Thyroid gland (tissue), 4 donors: ENCODE measurements around the gene GGCX. TPM values are rescaled to one million over a fixed set of nuclear protein-coding genes. Genes with fewer than 3 reads are reported as not detected.

Source experiments
- DNase-seq, 2 donors: peaks; one replicate each; pipeline ENCODE4 v3.0.0-alpha.2; 2019
- H3K27ac ChIP-seq, 3 donors: fragments of 200-600 bp; sonication (generic); 1 replicate in 2 of 3; 2 replicates in 1 of 3; pipeline ENCODE4 v1.5.1; 2016 to 2019; ENCODE audit warnings: mild to moderate bottlenecking in 1 of 3, moderate library complexity in 1 of 3
- H3K27me3 ChIP-seq: fragments of 200-600 bp; sonication (generic); one replicate; pipeline ENCODE4 v1.5.1; 2019
- H3K36me3 ChIP-seq, 2 donors: fragments of 200-600 bp; sonication (generic); one replicate each; pipeline ENCODE4 v1.5.1; 2016 to 2019
- H3K4me1 ChIP-seq, 2 donors: fragments of 200-600 bp; sonication (generic); one replicate each; pipeline ENCODE4 v1.5.1; 2017 to 2019
- H3K4me3 ChIP-seq, 3 donors: fragments of 200-600 bp; sonication (generic); replicated peaks in 1 of 3; 1 replicate in 2 of 3; 2 replicates in 1 of 3; pipeline ENCODE4 v1.5.1; 2016; ENCODE audit warnings: mild to moderate bottlenecking in 1 of 3
- H3K9me3 ChIP-seq: fragments of 200-600 bp; sonication (generic); one replicate; pipeline ENCODE4 v1.5.1; 2017
- POLR2A ChIP-seq, 2 donors: fragments of 450-650 bp; IDR thresholded peaks; one replicate each; pipeline ENCODE4 v1.6.1; 2017; ENCODE audit warnings: antibody characterized with exemption in 2 of 2, mild to moderate bottlenecking in 2 of 2, moderate library complexity in 1 of 2
- WGBS, 2 donors: methylation state at CpG; one replicate each; pipeline ENCODE4 v1.1.5; 2017; 5-methylcytosine and 5-hydroxymethylcytosine counted together
- intact Hi-C: fragments of 100-400 bp; cut with DNase I; formaldehyde crosslinking; loops from one replicate; pipeline ENCODE4 v1.15.1; 2023
- total RNA-seq, 4 donors: library from RNA; depleted of rRNA; stranded (reverse); fragments of >200 nt; gene quantifications; one replicate each; pipeline ENCODE4 v1.2.3, GENCODE V29; 2016
- TF ChIP-seq, protein P1 (sequence below), 6 experiments: fragments of 200-600 bp in 3 of 6; fragments of 450-650 bp in 3 of 6; sonication (generic) in 3 of 6; IDR thresholded peaks; one replicate each; pipeline ENCODE4 v1.5.1; 2016 to 2019; ENCODE audit warnings: antibody characterized with exemption in 6 of 6, mild to moderate bottlenecking in 2 of 6, inconsistent platforms in 1 of 6, moderate library complexity in 1 of 6

The GGCX gene
- total RNA-seq, 4 donors from 2014 or later: 39.5 to 81.9 (median 51.6) TPM

DNA sequence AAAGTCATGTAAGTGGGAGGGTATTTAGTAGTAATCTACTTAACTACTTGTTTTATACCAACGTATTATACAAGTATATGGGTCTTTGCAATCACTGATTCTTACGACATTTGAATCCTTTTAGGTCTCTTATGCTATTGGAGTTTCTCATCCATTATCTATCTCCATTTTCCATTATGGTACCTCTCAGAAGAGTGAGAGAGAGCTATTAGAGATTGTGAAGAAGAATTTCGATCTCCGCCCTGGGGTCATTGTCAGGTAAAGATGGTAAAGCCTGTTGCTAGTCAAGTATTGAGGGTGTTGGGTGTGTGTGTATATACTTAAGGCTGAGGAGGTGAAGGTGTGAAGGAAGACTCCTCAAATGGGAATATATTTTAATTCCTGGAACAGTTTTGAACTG, 18.5 kb downstream of the GGCX start:
- Histone ChIP-seq H3K9me3 (no peaks in the 10 kb centered on the region), H3K4me3 (no peak overlapping the region), H3K27me3 (no peaks in the 10 kb centered on the region), H3K27ac (peak overlapping the region in 2 of 3 donors; percentile 28 to 100), H3K4me1 (peaks cover 25 to 28% of the 10 kb centered on the region in 2 donors), H3K36me3 (peaks cover 54 to 60% of the 10 kb centered on the region in 2 donors)
- TF ChIP-seq, protein P1, sequence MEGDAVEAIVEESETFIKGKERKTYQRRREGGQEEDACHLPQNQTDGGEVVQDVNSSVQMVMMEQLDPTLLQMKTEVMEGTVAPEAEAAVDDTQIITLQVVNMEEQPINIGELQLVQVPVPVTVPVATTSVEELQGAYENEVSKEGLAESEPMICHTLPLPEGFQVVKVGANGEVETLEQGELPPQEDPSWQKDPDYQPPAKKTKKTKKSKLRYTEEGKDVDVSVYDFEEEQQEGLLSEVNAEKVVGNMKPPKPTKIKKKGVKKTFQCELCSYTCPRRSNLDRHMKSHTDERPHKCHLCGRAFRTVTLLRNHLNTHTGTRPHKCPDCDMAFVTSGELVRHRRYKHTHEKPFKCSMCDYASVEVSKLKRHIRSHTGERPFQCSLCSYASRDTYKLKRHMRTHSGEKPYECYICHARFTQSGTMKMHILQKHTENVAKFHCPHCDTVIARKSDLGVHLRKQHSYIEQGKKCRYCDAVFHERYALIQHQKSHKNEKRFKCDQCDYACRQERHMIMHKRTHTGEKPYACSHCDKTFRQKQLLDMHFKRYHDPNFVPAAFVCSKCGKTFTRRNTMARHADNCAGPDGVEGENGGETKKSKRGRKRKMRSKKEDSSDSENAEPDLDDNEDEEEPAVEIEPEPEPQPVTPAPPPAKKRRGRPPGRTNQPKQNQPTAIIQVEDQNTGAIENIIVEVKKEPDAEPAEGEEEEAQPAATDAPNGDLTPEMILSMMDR (IDR thresholded peaks at IDR 0.05): no peak
- no peak for TF ChIP-seq POLR2A (IDR thresholded peaks at IDR 0.05)
- 85 to 88% methylated on average over 4 of the region's 4 CpGs for WGBS, 2 donors
- no peak for DNase-seq
- intact Hi-C loops: loop anchor here (10.0 kb wide), 1 partner anchor 218 kb away; the partner anchor contains the start of gene TGOLN2

DNA sequence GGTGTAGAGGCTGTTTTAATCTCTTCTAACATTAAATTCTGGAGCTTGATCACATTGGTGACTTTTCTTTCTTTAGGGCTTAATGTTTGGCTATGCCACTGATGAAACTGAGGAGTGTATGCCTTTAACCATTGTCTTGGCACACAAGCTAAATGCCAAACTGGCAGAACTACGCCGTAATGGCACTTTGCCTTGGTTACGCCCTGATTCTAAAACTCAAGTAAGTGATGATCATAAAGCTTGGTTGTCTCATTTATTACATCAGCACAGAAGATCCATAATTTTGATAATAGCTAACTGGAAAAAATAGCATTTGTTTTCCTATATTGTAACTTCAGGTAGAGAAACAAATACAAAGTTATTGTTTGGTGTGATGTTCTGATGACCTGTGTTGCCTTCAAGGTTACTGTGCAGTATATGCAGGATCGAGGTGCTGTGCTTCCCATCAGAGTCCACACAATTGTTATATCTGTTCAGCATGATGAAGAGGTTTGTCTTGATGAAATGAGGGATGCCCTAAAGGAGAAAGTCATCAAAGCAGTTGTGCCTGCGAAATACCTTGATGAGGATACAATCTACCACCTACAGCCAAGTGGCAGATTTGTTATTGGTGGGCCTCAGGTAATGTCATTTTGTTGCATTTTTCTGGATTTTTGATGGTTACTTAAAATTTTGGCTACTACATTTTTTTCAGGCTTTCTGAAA, 19.4 kb downstream of the GGCX start:
- Histone ChIP-seq H3K27ac (peak overlapping the region; percentile 97 to 100 (median 98)), H3K4me1 (peaks cover 31 to 35% of the 10 kb centered on the region in 2 donors), H3K4me3 (peak overlapping the region in 1 of 3 donors; percentile 94), H3K36me3 (peaks cover 54 to 60% of the 10 kb centered on the region in 2 donors), H3K27me3 (no peaks in the 10 kb centered on the region), H3K9me3 (no peaks in the 10 kb centered on the region)
- intact Hi-C loops: loop anchor here (10.0 kb wide), 1 partner anchor 217 kb away; the partner anchor contains the start of gene TGOLN2
- no peak for TF ChIP-seq POLR2A (IDR thresholded peaks at IDR 0.05)
- TF ChIP-seq, protein P1 (IDR thresholded peaks at IDR 0.05): no peak
- WGBS, 2 donors: 45 to 52% methylated on average over 5 of the region's 5 CpGs
- DNase-seq: peak; percentile 23 to 39

DNA sequence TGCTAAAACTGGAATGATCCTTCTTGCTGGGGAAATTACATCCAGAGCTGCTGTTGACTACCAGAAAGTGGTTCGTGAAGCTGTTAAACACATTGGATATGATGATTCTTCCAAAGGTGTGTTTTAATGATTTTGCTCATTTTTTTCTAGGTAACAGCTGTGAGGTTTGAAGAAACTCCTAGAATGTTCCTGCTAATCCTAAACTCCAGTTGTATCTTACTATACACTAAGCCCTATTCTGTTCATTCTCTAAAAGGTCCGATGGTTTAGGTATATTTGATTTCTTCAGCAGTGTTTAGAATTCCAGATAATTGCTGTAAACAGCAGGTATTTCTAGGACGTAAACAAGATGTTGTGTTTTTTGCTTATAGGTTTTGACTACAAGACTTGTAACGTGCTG, 20.0 kb downstream of the GGCX start:
- Histone ChIP-seq H3K9me3 (no peaks in the 10 kb centered on the region), H3K27ac (peak overlapping the region; percentile 97 to 100 (median 98)), H3K4me3 (peak overlapping the region in 2 of 3 donors; percentile 89 to 94), H3K4me1 (peaks cover 31 to 38% of the 10 kb centered on the region in 2 donors), H3K27me3 (no peaks in the 10 kb centered on the region), H3K36me3 (peaks cover 54 to 60% of the 10 kb centered on the region in 2 donors)
- TF ChIP-seq, protein P1 (IDR thresholded peaks at IDR 0.05): no peak
- peak in 1 of 2 donors; percentile 4 for TF ChIP-seq POLR2A (IDR thresholded peaks at IDR 0.05)
- 49 to 51% methylated on average over 4 of the region's 4 CpGs for WGBS, 2 donors
- intact Hi-C loops: loop anchor here (10.0 kb wide), 1 partner anchor 216 kb away; the partner anchor contains the start of gene TGOLN2
- DNase-seq: no peak

DNA sequence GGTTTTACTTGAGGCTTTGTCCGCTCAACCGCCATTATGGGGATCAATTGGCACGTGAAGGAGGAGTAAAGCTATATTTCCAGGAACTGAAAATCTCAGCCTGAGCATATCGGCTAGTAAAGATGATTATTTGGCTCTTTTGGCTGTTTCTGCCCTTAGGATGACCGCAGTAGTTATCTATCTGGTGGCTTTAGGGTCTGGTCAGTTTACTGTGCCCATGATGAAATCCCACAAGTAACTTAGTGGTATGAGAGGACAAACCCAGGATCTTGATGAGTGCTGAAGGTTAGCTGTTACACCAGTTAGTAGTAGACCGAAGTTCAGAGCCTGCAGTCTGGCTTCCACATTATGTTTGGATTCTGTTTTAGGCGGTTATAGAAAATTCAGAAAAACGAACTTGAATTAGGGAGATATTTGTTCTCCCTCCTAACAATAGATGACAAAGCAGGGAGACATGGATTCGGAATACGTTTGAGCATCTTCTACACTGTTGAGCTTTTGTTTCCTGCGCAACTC, 21.1 kb downstream of the GGCX start:
- H3K4me3 ChIP-seq: peak overlapping the region; percentile 52 to 94 (median 89)
- H3K9me3 ChIP-seq: no peaks in the 10 kb centered on the region
- TF ChIP-seq, protein P1 (IDR thresholded peaks at IDR 0.05): no peak
- no peak for TF ChIP-seq POLR2A (IDR thresholded peaks at IDR 0.05)
- 4 to 7% methylated on average over 11 of the region's 11 CpGs for WGBS, 2 donors
- H3K36me3 ChIP-seq: peaks cover 43 to 49% of the 10 kb centered on the region in 2 donors
- H3K27ac ChIP-seq: peak overlapping the region; percentile 97 to 100 (median 98)
- no peaks in the 10 kb centered on the region for H3K27me3 ChIP-seq
- H3K4me1 ChIP-seq: peaks cover 31 to 38% of the 10 kb centered on the region in 2 donors
- no peak for DNase-seq
- intact Hi-C loops: loop anchor here (10.0 kb wide), 1 partner anchor 215 kb away; the partner anchor contains the start of gene TGOLN2
